Limb (tissue), 2 donors: ENCODE data around the gene FGD6.
A peak's percentile ranks its signal among the peaks of the same experiment; 100 is the strongest.
"Not testable (repeated sequence)": the region's sequence is repeated elsewhere in the genome, so short reads cannot be mapped to it uniquely, and the experiment has no call there.

Experiments used
- DNase-seq, 2 donors: peaks; one replicate each; pipeline ENCODE4 v3.0.0-alpha.2; 2016; ENCODE audit errors: extremely low spot score in 2 of 2

The FGD6 gene

DNA sequence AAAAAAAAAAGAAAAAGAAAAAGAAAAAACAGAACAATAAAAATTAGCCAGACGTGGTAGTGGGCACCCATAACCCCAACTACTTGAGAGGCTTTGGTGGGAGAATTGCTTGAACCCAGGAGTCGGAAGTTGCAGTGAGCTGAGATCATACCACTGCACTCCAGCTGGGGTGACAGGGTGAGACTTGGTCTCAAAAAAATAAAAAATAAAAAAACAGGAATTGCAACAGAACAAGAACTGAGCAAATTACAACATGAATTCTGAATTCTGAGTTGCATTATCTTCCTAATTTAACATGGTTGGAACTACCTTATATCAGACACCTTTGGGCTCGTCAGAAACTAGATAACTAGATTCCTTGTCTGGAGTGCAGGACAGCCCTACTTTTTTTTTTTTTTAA, 90.5 kb downstream of the FGD6 start:
- DNase-seq: no peak

DNA sequence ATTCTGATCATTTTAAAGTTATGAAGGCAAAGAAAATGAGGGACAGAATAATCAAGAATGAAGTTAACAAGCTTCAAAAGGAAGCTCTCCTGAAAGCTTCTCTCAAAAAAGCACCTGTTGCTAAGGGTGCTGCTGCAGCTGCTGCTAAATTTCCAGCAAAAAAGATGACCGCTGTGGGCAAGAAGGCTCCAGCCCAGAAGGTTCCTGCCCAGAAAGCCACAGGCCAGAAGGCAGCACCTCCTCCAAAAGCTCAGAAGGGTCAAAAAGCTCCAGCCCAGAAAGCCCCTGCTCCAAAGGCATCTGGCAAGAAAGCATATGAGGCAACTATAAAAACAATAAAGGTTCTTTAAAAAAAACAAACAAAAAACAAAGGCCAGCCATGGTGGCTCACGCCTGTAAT, 91.2 kb downstream of the FGD6 start:
- no peak for DNase-seq

GRCh38 chr12:95124106-95124505, 93.2 kb downstream of the FGD6 start:
- no peak for DNase-seq

- no peak for DNase-seq
Observed at GRCh38 chr12:95118788-95119179, 98.5 kb downstream of the FGD6 start.

GRCh38 chr12:95118138-95118787, 99.0 kb downstream of the FGD6 start:
- peak in 1 of 2 donors; percentile 17 for DNase-seq

GRCh38 chr12:95117178-95117599, 100.1 kb downstream of the FGD6 start:
- peak; percentile 46 to 77 for DNase-seq

DNA sequence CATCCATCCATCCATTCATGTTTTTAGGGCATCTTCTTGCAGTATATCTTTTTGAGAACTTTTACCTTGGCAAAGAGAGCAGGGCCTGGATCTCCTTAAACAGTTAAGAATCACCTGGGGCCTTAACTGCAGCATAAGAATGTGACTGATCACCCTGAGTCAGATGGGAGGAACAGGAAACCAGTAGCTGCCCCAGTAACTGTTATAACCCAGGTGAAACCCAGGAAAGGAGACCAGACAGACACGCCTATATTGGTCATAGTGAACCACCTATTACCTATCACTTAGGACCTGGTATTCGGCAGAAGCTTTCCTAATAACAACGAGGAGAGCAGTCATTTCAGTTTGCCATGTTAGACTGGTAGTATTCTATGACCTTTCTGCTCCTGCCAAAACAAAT, 100.5 kb downstream of the FGD6 start:
- DNase-seq: no peak

- no peak for DNase-seq
Observed at GRCh38 chr12:95116341-95116740, 100.9 kb downstream of the FGD6 start.

DNA sequence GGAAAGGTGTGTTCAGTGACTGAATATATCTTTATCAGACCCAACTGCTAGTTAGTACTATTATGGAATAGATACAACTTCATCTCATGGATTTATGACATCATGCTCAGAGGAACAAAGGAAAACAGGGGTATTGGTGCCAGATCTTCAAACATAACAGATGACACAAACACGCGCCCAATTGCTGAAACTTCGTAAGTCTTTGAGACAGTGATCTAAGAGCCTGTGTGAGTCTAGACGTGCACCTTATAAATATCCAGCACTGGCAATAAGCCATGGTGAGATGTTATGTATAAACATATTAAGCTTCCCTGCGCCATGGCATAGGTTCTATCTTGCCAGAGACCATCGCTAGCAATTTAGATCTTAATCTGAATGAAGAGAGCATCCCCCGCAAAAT, 101.6 kb downstream of the FGD6 start:
- no peak for DNase-seq

GRCh38 chr12:95114766-95115405, 102.4 kb downstream of the FGD6 start:
- DNase-seq: no peak

DNA sequence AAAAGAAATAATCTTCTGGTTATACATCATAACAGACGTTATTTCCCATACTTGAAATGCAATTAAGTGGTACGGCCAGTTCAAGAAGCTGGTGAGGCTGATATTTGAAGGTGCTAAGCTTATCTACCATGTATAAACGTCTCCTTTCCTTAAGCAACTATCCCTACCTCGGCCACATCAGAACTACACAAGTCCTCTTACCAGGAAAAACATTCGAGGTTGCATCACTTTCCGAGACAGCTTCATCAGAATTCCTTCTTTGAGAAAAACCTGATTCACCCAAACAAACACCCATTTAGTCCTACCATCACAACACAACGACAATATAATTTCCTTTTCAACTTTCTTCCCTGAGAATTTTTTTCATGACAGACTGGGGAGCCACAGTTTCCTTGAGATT, 109.9 kb downstream of the FGD6 start:
- DNase-seq: no peak

- no peak for DNase-seq
Observed at GRCh38 chr12:95105540-95105939, 111.7 kb downstream of the FGD6 start.

GRCh38 chr12:95104919-95105452, 112.3 kb downstream of the FGD6 start:
- no peak for DNase-seq

- DNase-seq: no peak
Observed at GRCh38 chr12:95102916-95103671, 114.2 kb downstream of the FGD6 start.

DNA sequence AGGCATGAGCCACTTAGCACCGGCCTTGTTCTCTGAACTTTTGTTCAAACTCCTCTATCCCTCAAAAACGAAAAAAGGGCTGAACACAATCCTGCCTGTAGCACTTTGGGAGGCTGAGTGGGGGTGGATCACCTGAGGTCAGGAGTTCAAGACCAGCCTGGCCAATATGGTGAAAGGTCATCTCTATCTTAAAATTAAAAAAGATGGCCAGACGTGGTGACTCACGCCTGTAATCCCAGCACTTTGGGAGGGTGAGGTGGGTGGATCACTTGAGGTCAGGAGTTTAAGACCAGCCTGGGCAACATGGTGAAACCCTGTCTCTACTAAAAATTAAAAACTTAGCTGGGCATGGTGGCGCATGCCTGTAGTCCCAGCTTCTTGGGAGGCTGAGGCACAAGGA, 115.3 kb downstream of the FGD6 start:
- DNase-seq: not testable (repeated sequence)

DNA sequence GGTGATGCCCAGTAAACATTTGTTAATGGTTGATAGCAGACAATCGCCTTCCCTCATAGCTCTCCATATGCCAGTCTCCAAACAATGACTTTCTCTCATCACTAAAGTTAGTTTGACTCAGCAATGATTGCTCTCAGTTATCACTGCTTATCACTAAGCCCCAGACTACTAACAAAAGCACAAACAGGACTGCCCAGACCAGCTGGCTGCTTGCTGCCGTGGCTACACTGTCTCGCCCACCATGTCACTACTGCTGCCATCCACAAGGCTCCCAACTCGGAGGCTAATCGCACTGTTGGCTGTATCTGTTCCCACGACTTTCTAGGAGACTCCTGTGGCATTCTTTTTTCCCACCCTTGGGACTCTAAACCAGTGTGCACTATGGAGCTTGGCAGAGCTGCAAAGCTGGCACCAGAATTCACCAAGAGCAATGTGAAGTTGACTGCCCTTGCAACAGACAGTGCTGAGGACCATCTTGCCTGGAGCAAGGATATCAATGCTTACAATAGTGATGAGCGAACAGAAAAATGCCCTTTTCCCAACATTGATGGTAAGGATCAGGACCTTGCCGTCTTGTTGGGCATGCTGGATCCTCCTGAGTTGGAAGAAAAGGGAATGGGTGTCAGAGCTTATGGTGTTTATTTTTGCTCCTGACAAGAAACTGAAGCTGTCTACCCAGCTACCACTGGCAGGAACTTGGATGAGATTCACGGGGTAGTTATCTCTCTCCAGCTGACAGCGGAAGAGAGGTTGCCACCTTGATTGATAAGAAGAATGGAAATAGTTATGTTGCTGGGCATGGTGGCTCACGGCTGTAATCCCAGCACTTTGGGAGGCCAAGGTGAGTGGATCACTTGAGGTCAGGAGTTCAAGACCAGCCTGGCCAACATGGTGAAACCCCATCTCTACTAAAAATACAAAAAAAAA, 116.7 kb downstream of the FGD6 start:
- no peak for DNase-seq

DNA sequence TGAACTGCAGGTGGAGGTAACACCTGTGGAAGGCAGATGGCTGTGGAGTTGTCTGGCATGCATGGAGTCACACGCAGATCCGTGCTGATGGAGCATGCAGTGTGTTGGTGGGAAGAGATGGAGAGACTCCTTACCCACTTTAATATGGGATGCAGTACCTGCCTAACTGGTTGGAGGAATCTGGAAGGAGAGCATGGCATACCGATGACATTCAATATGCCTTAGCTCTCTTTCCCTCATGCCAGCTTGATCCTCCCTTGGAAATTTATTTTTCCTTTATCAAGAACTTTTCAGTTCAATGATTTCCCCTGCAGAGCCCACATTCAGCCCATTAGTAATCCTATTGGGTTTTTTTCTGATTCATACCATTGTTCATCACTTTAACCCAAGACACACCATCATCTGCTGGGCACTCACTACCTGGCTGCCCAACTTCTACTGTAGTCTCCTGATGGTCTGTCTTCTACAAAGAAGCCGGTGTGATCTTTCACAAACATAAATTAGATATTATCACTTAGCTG, 117.9 kb downstream of the FGD6 start:
- no peak for DNase-seq

- DNase-seq: peak in 1 of 2 donors; percentile 35
Observed at GRCh38 chr12:95096852-95097251, 120.4 kb downstream of the FGD6 start.

DNA sequence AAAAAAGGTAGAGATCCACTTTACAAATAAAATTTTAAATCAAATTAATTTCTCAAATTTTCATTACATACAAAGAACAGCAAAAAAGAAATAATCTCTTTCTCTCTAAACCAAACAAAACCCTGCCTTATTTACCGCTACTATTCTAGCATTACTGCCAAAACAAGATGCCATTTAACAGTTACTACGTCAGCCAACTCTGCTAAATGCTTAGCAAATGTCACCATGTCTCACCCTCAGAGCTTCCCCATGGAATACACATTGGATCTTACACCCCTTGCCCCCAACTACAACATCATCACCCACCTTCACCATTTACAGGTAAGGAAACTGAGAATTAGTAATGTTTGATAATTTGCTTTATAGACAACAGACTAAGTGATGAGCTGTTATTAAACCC, 120.9 kb downstream of the FGD6 start:
- no peak for DNase-seq

DNA sequence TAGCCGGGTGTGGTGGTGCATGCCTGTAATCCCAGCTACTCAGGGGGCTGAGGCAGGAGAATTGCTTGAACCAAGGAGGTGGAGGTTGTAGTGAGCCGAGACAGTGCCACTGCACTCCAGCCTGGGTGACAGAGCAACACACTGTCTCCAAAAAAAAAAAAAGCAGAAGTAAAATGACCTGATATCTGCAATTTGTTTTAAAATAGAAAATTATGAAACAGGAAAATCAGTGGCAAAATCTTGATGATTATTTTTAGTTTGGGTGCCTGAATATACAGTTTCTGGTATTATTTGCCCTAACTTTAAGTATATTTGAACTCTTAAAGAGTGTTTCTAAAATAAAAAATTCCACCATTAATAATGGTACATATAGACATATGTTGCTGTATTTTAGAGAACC, 121.4 kb downstream of the FGD6 start:
- not testable (repeated sequence) for DNase-seq

DNA sequence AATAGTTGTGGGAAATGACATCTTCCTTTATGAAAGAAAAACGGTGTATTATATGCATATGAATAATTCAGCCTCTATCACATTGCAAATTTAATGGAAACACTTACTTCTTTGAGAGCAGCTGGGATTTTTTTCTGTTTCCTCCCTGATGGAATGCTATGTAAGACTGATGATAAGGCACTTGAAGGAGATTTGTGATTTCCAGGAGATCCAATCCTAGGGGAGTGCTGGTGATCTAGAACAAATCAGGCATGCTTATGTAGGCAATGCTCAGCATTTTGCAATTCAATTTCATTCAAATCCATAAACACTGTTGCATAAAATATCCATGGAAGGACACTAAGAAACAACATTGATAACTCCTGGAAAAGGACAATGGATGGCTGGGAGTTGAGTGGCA, 127.8 kb downstream of the FGD6 start:
- DNase-seq: no peak
